GM15510 (cell line): Measurements from ENCODE around the gene MDM4.

Source experiments
- POLR2A ChIP-seq: IDR thresholded peaks from 3 replicates; pipeline ENCODE4 v1.6.1; 2011; ENCODE audit warnings: borderline replicate concordance; ENCODE audit not compliant: insufficient read length; ENCODE audit errors: extremely low read depth

MDM4 gene

DNA sequence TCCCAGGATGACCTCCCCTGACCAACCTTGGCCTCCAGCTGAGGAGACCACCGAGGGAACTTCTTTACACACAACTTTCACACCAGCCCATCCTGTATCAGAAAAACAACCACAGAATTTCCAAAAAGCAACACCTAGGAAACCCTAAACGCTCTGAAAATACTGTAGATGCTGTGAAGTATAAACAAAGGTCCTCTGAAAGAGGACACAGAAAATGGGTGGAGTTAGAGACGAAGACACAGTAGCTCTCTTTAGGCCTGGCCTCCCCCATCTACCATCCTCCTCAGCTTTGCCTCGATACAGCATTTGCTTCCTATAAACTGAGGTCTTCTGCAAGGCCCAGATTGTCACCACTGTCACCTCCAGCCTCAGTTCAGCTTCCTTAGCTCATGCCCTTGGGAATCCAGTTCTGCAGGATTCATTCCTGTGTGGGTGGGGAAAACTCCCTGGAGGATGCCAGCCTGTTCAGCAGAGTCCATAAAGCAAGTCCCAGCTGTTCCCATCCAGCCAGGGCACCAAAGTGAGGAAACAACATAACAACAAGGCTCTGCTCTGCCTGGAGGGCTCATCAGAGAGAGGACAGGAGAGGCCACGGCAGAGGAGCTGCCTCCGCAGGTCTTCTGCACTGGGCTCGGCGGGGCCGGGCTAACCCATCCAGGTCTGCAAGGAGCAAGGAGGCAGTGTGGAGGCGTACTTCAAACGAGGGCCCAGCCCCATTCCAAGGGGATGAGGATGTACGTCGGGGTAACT lies 36.6 kb upstream of the MDM4 start:
- no peak for TF ChIP-seq POLR2A

- no peak for TF ChIP-seq POLR2A
Observed at GRCh38 chr1:204480515-204480914, 35.7 kb upstream of the MDM4 start.

DNA sequence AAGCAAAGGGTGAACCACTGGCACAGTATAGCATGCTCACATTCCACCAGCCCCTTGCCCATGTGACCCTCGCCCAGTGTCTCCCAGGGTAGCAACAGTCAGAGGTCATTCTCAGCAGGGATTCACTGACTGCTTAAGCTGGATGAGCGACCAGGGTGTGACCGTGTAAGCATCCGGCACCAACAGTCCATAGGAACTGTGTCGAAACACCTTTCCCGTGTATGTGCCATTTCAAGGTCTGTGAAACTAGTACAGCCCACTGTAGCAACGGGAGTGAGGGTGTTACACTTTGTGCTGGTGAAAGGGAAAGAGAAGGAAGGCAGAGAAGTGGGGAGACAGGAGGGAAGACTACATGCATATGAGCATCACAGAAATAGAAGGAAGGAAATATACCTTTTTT lies 32.4 kb upstream of the MDM4 start:
- TF ChIP-seq POLR2A = no peak

DNA sequence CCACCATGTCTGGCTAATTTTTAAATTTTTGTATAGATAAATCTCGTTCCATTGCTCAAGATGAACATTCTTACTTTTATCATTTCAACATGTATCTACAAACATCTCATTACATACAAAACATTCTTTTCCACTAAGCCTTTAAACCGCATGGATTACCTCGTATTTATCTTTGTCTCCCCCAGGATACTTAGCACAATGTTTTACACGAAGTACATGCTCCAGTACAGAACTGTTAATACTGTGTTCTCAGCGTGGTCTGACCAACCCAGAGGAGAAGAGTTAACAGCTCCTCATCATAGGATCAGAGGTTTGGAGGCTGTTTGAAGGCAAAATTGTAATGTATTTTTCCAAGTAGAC lies 29.0 kb upstream of the MDM4 start:
- no peak for TF ChIP-seq POLR2A

GRCh38 chr1:204491655-204492054 lies 24.6 kb upstream of the MDM4 start:
- TF ChIP-seq POLR2A = no peak

- no peak for TF ChIP-seq POLR2A
Observed at GRCh38 chr1:204493145-204493983, 22.8 kb upstream of the MDM4 start.

- no peak for TF ChIP-seq POLR2A
Observed at GRCh38 chr1:204493984-204494280, 22.3 kb upstream of the MDM4 start.

DNA sequence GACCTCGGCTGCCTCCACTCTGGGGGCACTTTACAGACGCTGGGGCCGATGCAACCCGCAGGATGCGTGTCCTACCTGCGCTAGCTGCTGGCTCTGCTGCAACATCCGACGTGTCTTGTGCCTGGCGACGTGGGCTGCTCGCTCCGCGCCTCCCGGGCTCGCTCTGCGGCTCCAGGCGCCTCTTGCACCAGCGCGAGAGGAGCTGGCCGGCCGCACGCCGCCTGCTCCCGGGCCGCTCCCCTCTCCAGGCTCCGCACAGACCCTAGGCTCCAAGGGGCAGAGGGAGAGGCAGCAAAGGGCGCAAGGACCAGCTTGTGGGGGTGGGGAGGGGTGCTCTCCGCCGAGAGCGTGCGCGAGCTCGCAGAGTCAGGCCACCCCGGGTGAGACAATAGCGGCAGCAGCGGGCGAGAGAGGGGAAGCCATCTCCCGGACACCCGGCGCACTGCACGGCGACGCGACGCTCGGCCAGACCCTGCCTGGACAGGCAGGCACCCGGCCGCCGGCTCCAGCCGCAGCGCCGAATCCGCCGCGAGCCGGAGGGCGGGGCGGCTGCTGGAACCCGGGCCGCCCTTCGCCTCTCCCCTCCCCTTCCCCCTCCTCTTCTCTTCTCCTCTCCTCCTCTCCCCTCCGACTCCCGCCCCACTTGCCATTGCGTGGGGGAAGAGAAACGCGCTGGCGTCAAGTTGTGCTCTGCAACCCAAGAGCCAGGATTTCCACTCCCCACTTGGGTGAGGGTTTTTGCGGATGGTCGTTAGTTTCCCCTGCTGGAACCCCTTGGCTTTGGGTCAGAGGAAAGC lies 21.7 kb upstream of the MDM4 start, which contains the start of gene PIK3C2B:
Gene PIK3C2B, minus strand, starts transcription at position 525 of the 797 bp plus-strand sequence. CDS start 25,003 bp downstream, outside the sequence.
- peak; percentile 91 for TF ChIP-seq POLR2A

DNA sequence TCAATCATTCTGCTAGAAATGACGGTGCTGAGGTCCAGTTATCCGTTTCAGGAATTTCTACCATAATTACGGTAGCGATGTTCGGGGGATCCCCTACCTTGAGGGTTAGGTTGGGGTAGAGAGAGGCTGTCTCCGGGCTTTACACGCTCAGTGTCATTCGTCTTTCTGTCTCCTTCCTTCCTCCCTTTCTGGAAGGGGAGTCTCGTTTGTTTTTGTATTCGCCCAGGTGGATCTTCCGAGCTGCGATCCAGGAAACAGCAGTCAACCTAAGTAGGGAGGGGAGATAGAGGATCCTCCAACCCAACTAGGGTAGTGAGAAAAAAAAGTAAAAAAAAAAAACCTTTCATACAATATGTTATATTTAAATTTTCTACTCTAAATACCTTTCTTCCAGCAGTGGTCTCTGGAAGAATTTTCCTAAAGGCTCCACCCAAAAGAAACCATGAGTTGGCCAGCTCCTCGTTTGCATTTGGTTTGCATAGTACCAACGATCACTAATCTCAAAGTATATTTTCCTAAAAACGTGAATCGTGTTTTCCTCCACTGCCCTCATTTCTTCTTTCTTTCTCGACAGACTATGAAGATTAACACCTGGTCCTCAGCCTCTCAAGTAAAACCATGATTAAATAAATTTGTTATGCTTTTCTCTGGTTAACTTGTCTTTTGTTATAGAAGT lies 21.0 kb upstream of the MDM4 start:
- TF ChIP-seq POLR2A = no peak

DNA sequence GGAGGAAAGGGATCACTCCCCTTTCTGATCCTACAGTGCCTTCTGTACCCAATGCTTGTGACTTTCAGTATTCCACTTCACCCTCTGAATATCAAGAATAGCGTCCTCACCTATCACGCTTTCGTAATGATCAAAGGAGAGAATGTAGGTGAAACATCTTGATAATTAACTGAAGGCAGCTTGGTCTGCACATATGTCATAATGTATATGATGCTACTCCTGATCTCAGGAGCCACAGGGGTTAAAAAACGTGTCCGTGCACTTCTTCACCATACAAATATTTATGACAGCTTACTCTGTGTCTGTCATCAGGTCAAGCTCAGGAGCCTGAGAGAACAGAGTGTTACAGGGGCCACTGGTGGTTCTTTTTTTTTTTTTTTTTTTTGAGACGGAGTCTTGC lies 20.4 kb upstream of the MDM4 start:
- no peak for TF ChIP-seq POLR2A

GRCh38 chr1:204498981-204499380 lies 17.2 kb upstream of the MDM4 start:
- no peak for TF ChIP-seq POLR2A

DNA sequence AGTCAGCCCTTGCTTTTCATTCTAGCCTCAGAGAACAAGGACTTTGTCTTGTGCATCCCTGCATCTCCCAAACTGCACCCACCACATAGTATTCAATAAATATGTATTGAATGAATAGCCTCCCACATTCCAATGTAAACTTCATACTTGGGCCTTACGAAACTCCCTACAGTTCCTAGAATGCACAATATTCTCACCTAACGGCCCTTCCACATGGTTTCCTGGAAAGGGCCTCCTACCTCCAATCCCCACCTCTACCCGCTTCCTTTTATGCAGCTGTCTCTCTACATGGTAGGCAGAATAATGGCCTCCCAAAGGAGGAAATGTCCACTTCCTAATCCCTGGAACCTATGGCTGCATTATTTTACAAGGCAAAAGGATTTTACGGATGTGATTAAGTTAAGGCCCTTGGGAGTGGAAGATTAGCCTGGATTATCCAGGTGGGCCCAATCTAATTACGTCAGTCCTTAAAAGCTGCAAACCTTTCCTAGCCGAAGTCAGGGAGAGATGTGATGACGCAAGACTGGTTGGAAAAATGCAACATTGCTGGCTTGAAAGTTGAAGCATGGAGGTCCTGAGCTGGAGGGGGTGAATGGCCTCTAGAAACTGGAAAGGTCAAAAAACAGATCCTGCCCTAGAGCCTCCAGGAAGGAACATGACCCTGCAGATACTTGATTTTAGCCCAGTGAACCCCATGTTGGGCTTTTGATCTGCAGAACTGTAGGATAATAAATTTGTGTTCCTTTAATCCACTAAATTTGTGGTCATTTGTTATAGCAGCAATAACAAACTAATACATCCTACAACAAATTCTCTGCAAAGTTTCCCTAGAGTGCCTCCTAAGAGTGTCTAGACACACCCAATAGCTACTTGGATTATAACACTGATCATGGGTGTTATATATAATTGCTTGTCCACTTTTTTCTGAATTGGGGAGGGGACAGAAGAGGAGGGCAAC lies 16.4 kb upstream of the MDM4 start:
- no peak for TF ChIP-seq POLR2A

DNA sequence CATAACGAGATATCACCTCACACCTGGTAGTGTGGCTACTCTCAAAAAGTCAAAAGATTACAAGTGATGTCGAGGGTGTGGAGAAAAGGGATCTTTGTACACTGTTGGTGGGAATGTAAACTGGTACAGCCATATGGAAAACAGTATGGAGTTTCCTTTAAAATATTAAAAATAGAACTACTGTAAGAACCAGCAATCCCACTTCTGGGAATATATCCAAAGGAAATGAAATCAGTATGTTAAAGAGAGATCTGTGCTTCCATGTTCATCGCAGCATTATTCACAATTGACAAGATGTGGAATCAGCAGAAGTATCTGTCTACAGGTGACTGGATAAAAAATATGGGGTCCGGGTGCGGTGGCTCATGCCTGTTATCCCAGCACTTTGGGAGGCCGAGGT lies 14.0 kb upstream of the MDM4 start:
- no peak for TF ChIP-seq POLR2A
